K562 (cell line): ENCODE results near the gene ARFGAP1. TPM values are rescaled to one million over a fixed set of nuclear protein-coding genes. Genes with fewer than 3 reads are reported as not detected.

Source experiments
- ATAC-seq: fragments of 200-7000 bp; cut with Tn5 transposase; 3 replicates; pipeline ENCODE4 v1.9.1; 2020; ENCODE audit warnings: moderate library complexity
- BruUV-seq: library from RNA; stranded (reverse); fragments of 400-500 nt; replicated peaks from 2 replicates; lab custom pipeline; 2021; lab: Mats Ljungman, UMichigan
- CTCF ChIA-PET: fragments of 300-600 bp; formaldehyde crosslinking; extraction: SDS; loops from one replicate; lab custom pipeline; 2021; ENCODE audit warnings: low intra/inter-chr PET ratio; lab: Yijun Ruan, JAX
- POLR2A ChIA-PET: fragments of 300-600, 350-650 bp; sonication (Branson Sonifier 250); formaldehyde crosslinking; extraction: SDS; loops from one replicate; lab custom pipeline; 2021; ENCODE audit warnings: antibody characterized with exemption, inconsistent platforms; lab: Yijun Ruan, JAX
- DNase-seq, 4 experiments: peaks; one replicate each; pipeline versions ENCODE4 v3.0.0 to v3.0.0-alpha.2; 2011 to 2018; ENCODE audit warnings: low spot score in 3 of 4, mixed read lengths in 3 of 4; ENCODE audit errors: extremely low read depth in 1 of 4
- FAIRE-seq: peaks from 2 replicates; lab custom pipeline; 2011; peaks lifted over from hg19 to GRCh38; lab: Jason Lieb, UNC
- H2AFZ ChIP-seq: 2 replicates; pipeline ENCODE4 v1.6.0; 2011; ENCODE audit warnings: low read depth, low read length, control low read depth, inconsistent platforms
- H3K27ac ChIP-seq: fragments of 200-600 bp; 3 replicates; pipeline ENCODE4 v1.8.0; 2011; ENCODE audit warnings: low read depth, mild to moderate bottlenecking, control low read depth, inconsistent platforms, low read length, moderate library complexity, mixed read lengths; ENCODE audit errors: extremely low read depth
- H3K27me3 ChIP-seq, 2 experiments: fragments of 300-600 bp in 1 of 2; 2 replicates in 1 of 2; 3 replicates in 1 of 2; pipeline versions ENCODE4 v1.6.0 to v1.8.0; 2011; ENCODE audit warnings: inconsistent platforms in 2 of 2, low read length in 2 of 2, mild to moderate bottlenecking in 1 of 2, mixed read lengths in 1 of 2, moderate library complexity in 1 of 2; ENCODE audit not compliant: control insufficient read depth in 2 of 2, insufficient read depth in 2 of 2
- H3K36me3 ChIP-seq: fragments of 300-600 bp; 3 replicates; pipeline ENCODE4 v1.8.0; 2011; ENCODE audit warnings: mild to moderate bottlenecking, low read length, inconsistent platforms; ENCODE audit not compliant: control insufficient read depth, insufficient read depth
- H3K4me1 ChIP-seq, 2 experiments: fragments of 200-600 bp in 1 of 2; replicated peaks in 1 of 2; 2 replicates in 1 of 2; 3 replicates in 1 of 2; pipeline versions ENCODE4 v1.5.1 to v1.8.0; 2011; ENCODE audit warnings: inconsistent platforms in 2 of 2, low read length in 2 of 2, mild to moderate bottlenecking in 1 of 2, mixed read lengths in 1 of 2, moderate library complexity in 1 of 2; ENCODE audit not compliant: control insufficient read depth in 2 of 2, insufficient read depth in 2 of 2
- H3K4me2 ChIP-seq: 2 replicates; pipeline ENCODE4 v1.6.1; 2011; ENCODE audit warnings: low read length, control low read depth, inconsistent platforms, mixed read lengths; ENCODE audit not compliant: insufficient read depth
- H3K4me3 ChIP-seq: fragments of 200-600 bp; sonication (generic), shearing (Covaris generic); 2 replicates; pipeline ENCODE4 v1.5.1; 2016; ENCODE audit warnings: control low read depth, inconsistent platforms
- H3K79me2 ChIP-seq: fragments of 200-600 bp; 3 replicates; pipeline ENCODE4 v1.8.0; 2011; ENCODE audit warnings: low read length, inconsistent platforms; ENCODE audit not compliant: control insufficient read depth, insufficient read depth
- H3K9ac ChIP-seq, 2 experiments: 2 replicates each; pipeline versions ENCODE4 v1.6.0 to v1.6.1; 2011; ENCODE audit warnings: low read depth in 2 of 2, low read length in 2 of 2, control low read depth in 1 of 2, inconsistent platforms in 1 of 2, mild to moderate bottlenecking in 1 of 2, mixed read lengths in 1 of 2; ENCODE audit not compliant: insufficient read depth in 1 of 2
- H3K9me1 ChIP-seq: one replicate; pipeline ENCODE4 v1.6.0; 2011; ENCODE audit warnings: inconsistent platforms, mild to moderate bottlenecking, low read length, moderate library complexity; ENCODE audit not compliant: control insufficient read depth, insufficient read depth
- H3K9me3 ChIP-seq: replicated peaks from 2 replicates; pipeline ENCODE4 v1.5.1; 2011; ENCODE audit warnings: low read depth, low read length, inconsistent platforms; ENCODE audit not compliant: control insufficient read depth, insufficient read depth
- H4K20me1 ChIP-seq: replicated peaks from 2 replicates; pipeline ENCODE4 v1.6.1; 2011; ENCODE audit warnings: low read length, inconsistent platforms, mixed read lengths; ENCODE audit not compliant: control insufficient read depth, insufficient read depth
- ASH1L ChIP-seq: fragments of 450-650 bp; IDR thresholded peaks from 2 replicates; pipeline ENCODE4 v1.6.1; 2018; ENCODE audit warnings: borderline replicate concordance, mild to moderate bottlenecking, low read depth; ENCODE audit not compliant: partially characterized antibody
- CBX8 ChIP-seq: fragments of 200-600 bp; sonication (generic); IDR thresholded peaks from 2 replicates; pipeline ENCODE4 v1.6.1; 2012; ENCODE audit warnings: borderline replicate concordance, mixed run types, low read depth, mild to moderate bottlenecking, moderate library complexity, mixed read lengths, low read length, control low read depth, inconsistent platforms; ENCODE audit not compliant: poor library complexity, severe bottlenecking; ENCODE audit errors: extremely low read depth
- DIDO1 ChIP-seq: fragments of 450-650 bp; IDR thresholded peaks from 2 replicates; pipeline ENCODE4 v1.6.1; 2016; ENCODE audit warnings: low read depth, missing biosample characterization, missing genetic modification characterization
- GTF2E2 ChIP-seq: fragments of 200-800 bp; sonication (Bioruptor generic); IDR thresholded peaks from 2 replicates; pipeline ENCODE4 v1.6.1; 2016; ENCODE audit warnings: missing genetic modification characterization, missing compliant biosample characterization
- NR2F6 ChIP-seq: fragments of 450-650 bp; formaldehyde crosslinking; IDR thresholded peaks from 2 replicates; pipeline ENCODE4 v1.4.0; 2020; ENCODE audit warnings: mild to moderate bottlenecking
- SIN3B ChIP-seq: fragments of 450-650 bp; IDR thresholded peaks from 2 replicates; pipeline ENCODE4 v1.6.1; 2017; ENCODE audit warnings: low read depth, mild to moderate bottlenecking, moderate library complexity
- SLC30A9 ChIP-seq: fragments of 250-450 bp; sonication (Bioruptor Pico); IDR thresholded peaks from 2 replicates; pipeline ENCODE4 v1.8.0; 2022; ENCODE audit warnings: mild to moderate bottlenecking, moderate library complexity
- SNIP1 ChIP-seq: fragments of 450-650 bp; IDR thresholded peaks from 2 replicates; pipeline ENCODE4 v1.7.1; 2017; ENCODE audit warnings: low read depth, mild to moderate bottlenecking
- TCFL5 ChIP-seq: fragments of 250-450 bp; sonication (Bioruptor Pico); conservative IDR thresholded peaks from 2 replicates; pipeline ENCODE4 v1.6.1; 2021; ENCODE audit warnings: mild to moderate bottlenecking, moderate library complexity, matching md5 sums
- ZNF146 ChIP-seq: IDR thresholded peaks from one replicate; pipeline ENCODE4 v1.6.1; 2018; ENCODE audit warnings: missing compliant biosample characterization; ENCODE audit not compliant: unreplicated experiment
- ZNF232 ChIP-seq: sonication (generic); formaldehyde crosslinking; IDR thresholded peaks from 2 replicates; pipeline ENCODE4 v1.8.0; 2022; ENCODE audit warnings: mild to moderate bottlenecking, missing genetic modification reagents
- ZNF436 ChIP-seq: fragments of 250-450, 450-650 bp; sonication (Bioruptor Pico); formaldehyde crosslinking; IDR thresholded peaks from 2 replicates; pipeline ENCODE4 v1.7.0; 2020; ENCODE audit warnings: mild to moderate bottlenecking
- ZNF696 ChIP-seq: fragments of 250-450 bp; sonication (Bioruptor Pico); conservative IDR thresholded peaks from 2 replicates; pipeline ENCODE4 v1.4.0; 2020; ENCODE audit warnings: mild to moderate bottlenecking, moderate library complexity
- WGBS: fragments of 100-300 bp; shearing (Covaris generic); methylation state at CpG from one replicate; pipeline ENCODE4 v1.1.6; 2016; ENCODE audit warnings: low coverage, mixed read lengths; ENCODE audit not compliant: insufficient coverage; ENCODE audit errors: missing lambda C conversion rate; 5-methylcytosine and 5-hydroxymethylcytosine counted together
- in situ Hi-C: fragments of 300-500 bp; cut with MboI; formaldehyde crosslinking; loops from 4 replicates; pipeline ENCODE4 v1.15.0; 2018; ENCODE audit warnings: inconsistent platforms, mixed read lengths
- intact Hi-C: fragments of 100-400 bp; cut with micrococcal nuclease; formaldehyde crosslinking; loops from 2 replicates; pipeline ENCODE4 v1.14.2; 2022
- polyA plus RNA-seq, 8 experiments: library from polyadenylated mRNA; depleted of rRNA in 4 of 8; stranded (reverse) in 5 of 8; unstranded in 3 of 8; fragments of >200 nt; fragmentation: Nextera tagmentation in 2 of 8; fragmentation: Illumina TruSeq in 1 of 8; extraction: Ambion mirVana in 2 of 8; extraction: Trizol in 1 of 8; gene quantifications; 2 replicates each; pipeline versions ENCODE4 v1.2.1 to v1.2.3, GENCODE V29; 2011 to 2014; ENCODE audit warnings: inconsistent platforms in 1 of 8, missing spikeins in 1 of 8
- total RNA-seq, 7 experiments: library from RNA; depleted of rRNA in 6 of 7; stranded (reverse); fragments of >200 nt in 6 of 7; fragmentation: Illumina TruSeq in 2 of 7; extraction: Trizol in 2 of 7; gene quantifications; 2 replicates each; pipeline versions ENCODE4 v1.2.1 to v1.2.3, GENCODE V29; 2011 to 2021; ENCODE audit warnings: low replicate concordance in 1 of 7

ARFGAP1 gene
- total and polyA plus RNA-seq, 9 of the 15 experiments (the other 6 are each of a cell fraction or from before 2014, with no cell fraction given): 0.53 to 102 (median 33.5) TPM

- 34% methylated on average over 3 of the region's 3 CpGs for WGBS
- no peak for ATAC-seq
- Histone ChIP-seq H3K4me2 (no peak overlapping the region), H3K79me2 (no peaks in the 10 kb centered on the region), H2AFZ (no peak overlapping the region), H4K20me1 (no peaks in the 10 kb centered on the region), H3K36me3 (no peaks in the 10 kb centered on the region), H3K9me3 (no peaks in the 10 kb centered on the region), H3K9ac (no peak overlapping the region), H3K4me3 (no peak overlapping the region), H3K4me1 (peaks cover 0 to 33% of the 10 kb centered on the region in 2 experiments; a peak in 3 of 5 replicates), H3K27ac (no peak overlapping the region), H3K9me1 (no peaks in the 10 kb centered on the region), H3K27me3 (peaks cover 35 to 60% of the 10 kb centered on the region in 2 experiments; a peak in 4 of 5 replicates)
- DNase-seq: no peak
- POLR2A ChIA-PET: interaction anchor here (0.7 to 1.3 kb wide), 5 partner anchors 13 to 51 kb away, joined by 3 read pairs; no protein-coding TSS in a partner anchor
- CTCF ChIA-PET: no interaction called here
- in situ Hi-C loops: no loop called here
- intact Hi-C loops: no loop called here
- no peak for TF ChIP-seq ASH1L
- TF ChIP-seq DIDO1 (tag): no peak
- no peak for TF ChIP-seq CBX8
- no peak for TF ChIP-seq ZNF436 (CRISPR knock-in tag)
- TF ChIP-seq SIN3B: no peak
- no TSS peak for BruUV-seq
- FAIRE-seq: no peak
Observed at GRCh38 chr20:63233061-63233344, 39.6 kb upstream of the ARFGAP1 start.

- no peaks in the 10 kb centered on the region for H3K9me3 ChIP-seq
- H4K20me1 ChIP-seq: no peaks in the 10 kb centered on the region
- no peak overlapping the region for H3K27ac ChIP-seq
- no peak for TF ChIP-seq SLC30A9 (CRISPR knock-in tag)
- no peak for TF ChIP-seq ZNF146 (CRISPR knock-in tag)
- TF ChIP-seq ZNF696 (CRISPR knock-in tag): no peak
- TF ChIP-seq ZNF232 (CRISPR knock-in tag): no peak
- no peak for TF ChIP-seq TCFL5 (CRISPR knock-in tag)
- no peak for TF ChIP-seq NR2F6 (CRISPR knock-in tag)
- no peak for TF ChIP-seq GTF2E2 (tag)
- no peak for TF ChIP-seq SNIP1
- H3K4me2 ChIP-seq: no peak overlapping the region
- no peaks in the 10 kb centered on the region for H3K9me1 ChIP-seq
- 35% methylated on average over 4 of the region's 17 CpGs for WGBS
- H3K4me1 ChIP-seq: peaks cover 0 to 40% of the 10 kb centered on the region in 2 experiments; a peak in 3 of 5 replicates
- POLR2A ChIA-PET: interaction anchor here (1.0 to 1.3 kb wide), 2 partner anchors 19 to 47 kb away, joined by 3 read pairs; no protein-coding TSS in a partner anchor
- no peak for ATAC-seq
- no peak overlapping the region for H3K4me3 ChIP-seq
- BruUV-seq: no TSS peak
- H3K27me3 ChIP-seq: peaks cover 30 to 54% of the 10 kb centered on the region in 2 experiments; a peak in 4 of 5 replicates
- intact Hi-C loops (no loop called here), in situ Hi-C loops (no loop called here)
- DNase-seq: no peak
- H3K9ac ChIP-seq: no peak overlapping the region; a peak in 1 of 4 replicates
- no peaks in the 10 kb centered on the region for H3K79me2 ChIP-seq
- no peaks in the 10 kb centered on the region for H3K36me3 ChIP-seq
- CTCF ChIA-PET: no interaction called here
- FAIRE-seq: no peak
- H2AFZ ChIP-seq: no peak overlapping the region
Observed at GRCh38 chr20:63233924-63234323, 38.7 kb upstream of the ARFGAP1 start.
